ENCODE measurements around the gene PGAP6. TPM values are rescaled to one million over a fixed set of nuclear protein-coding genes. Genes with fewer than 3 reads are reported as not detected.
A peak's percentile ranks its signal among the peaks of the same experiment; 100 is the strongest.

The PGAP6 gene
- total and polyA plus RNA-seq, 9 of the 15 experiments (the other 6 are each of a cell fraction or from before 2014, with no cell fraction given): 0.45 to 50.2 (median 39.3) TPM

DNA sequence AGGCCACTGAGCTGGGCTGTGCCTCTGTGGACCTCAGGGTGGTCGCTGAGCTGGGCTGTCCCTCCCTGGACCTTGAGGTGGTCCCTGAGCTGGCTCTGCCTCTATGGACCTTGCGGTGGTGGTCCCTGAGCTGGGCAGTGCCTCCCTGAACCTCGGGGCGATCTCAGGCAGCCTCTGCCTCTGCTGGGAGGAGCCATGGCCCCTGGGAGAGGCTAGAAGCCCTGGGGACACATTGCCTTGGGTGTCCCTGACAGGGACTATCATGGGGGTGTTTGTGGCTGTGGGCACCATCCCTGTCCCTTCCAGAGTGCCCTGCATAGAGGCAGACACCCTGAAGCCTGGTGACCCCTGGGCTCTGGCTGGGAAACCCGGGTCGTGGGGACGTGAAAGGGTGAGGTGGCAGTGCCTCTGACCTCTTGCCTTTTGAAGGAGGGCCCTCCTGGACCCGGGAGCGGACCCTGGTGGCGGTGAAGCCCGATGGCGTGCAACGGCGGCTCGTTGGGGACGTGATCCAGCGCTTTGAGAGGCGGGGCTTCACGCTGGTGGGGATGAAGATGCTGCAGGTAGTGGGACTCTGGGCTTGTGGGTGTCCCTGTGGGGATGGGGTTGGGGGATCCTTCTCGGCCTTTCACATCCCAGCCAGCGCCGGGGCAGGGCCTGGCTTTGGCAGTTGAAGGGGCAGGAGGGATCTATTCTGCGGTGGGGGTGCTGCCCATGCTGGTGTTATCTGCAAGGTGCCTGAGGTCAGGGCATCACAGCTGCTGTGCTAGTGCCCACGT is 17.0 kb upstream of the PGAP6 start (continued):
- TF ChIP-seq, protein P1, sequence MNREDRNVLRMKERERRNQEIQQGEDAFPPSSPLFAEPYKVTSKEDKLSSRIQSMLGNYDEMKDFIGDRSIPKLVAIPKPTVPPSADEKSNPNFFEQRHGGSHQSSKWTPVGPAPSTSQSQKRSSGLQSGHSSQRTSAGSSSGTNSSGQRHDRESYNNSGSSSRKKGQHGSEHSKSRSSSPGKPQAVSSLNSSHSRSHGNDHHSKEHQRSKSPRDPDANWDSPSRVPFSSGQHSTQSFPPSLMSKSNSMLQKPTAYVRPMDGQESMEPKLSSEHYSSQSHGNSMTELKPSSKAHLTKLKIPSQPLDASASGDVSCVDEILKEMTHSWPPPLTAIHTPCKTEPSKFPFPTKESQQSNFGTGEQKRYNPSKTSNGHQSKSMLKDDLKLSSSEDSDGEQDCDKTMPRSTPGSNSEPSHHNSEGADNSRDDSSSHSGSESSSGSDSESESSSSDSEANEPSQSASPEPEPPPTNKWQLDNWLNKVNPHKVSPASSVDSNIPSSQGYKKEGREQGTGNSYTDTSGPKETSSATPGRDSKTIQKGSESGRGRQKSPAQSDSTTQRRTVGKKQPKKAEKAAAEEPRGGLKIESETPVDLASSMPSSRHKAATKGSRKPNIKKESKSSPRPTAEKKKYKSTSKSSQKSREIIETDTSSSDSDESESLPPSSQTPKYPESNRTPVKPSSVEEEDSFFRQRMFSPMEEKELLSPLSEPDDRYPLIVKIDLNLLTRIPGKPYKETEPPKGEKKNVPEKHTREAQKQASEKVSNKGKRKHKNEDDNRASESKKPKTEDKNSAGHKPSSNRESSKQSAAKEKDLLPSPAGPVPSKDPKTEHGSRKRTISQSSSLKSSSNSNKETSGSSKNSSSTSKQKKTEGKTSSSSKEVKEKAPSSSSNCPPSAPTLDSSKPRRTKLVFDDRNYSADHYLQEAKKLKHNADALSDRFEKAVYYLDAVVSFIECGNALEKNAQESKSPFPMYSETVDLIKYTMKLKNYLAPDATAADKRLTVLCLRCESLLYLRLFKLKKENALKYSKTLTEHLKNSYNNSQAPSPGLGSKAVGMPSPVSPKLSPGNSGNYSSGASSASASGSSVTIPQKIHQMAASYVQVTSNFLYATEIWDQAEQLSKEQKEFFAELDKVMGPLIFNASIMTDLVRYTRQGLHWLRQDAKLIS (CRISPR knock-in tag; IDR thresholded peaks at IDR 0.05): no peak
- TF ChIP-seq, protein P2, sequence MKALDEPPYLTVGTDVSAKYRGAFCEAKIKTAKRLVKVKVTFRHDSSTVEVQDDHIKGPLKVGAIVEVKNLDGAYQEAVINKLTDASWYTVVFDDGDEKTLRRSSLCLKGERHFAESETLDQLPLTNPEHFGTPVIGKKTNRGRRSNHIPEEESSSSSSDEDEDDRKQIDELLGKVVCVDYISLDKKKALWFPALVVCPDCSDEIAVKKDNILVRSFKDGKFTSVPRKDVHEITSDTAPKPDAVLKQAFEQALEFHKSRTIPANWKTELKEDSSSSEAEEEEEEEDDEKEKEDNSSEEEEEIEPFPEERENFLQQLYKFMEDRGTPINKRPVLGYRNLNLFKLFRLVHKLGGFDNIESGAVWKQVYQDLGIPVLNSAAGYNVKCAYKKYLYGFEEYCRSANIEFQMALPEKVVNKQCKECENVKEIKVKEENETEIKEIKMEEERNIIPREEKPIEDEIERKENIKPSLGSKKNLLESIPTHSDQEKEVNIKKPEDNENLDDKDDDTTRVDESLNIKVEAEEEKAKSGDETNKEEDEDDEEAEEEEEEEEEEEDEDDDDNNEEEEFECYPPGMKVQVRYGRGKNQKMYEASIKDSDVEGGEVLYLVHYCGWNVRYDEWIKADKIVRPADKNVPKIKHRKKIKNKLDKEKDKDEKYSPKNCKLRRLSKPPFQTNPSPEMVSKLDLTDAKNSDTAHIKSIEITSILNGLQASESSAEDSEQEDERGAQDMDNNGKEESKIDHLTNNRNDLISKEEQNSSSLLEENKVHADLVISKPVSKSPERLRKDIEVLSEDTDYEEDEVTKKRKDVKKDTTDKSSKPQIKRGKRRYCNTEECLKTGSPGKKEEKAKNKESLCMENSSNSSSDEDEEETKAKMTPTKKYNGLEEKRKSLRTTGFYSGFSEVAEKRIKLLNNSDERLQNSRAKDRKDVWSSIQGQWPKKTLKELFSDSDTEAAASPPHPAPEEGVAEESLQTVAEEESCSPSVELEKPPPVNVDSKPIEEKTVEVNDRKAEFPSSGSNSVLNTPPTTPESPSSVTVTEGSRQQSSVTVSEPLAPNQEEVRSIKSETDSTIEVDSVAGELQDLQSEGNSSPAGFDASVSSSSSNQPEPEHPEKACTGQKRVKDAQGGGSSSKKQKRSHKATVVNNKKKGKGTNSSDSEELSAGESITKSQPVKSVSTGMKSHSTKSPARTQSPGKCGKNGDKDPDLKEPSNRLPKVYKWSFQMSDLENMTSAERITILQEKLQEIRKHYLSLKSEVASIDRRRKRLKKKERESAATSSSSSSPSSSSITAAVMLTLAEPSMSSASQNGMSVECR (CRISPR knock-in tag; IDR thresholded peaks at IDR 0.05): peak; percentile 45; the same call in 1 of the 2 replicates
- TF ChIP-seq NONO (IDR thresholded peaks at IDR 0.05; ENCODE audit: low read depth in 2 of 2, low read length in 1 of 2) (0 out of 4 replicates have a peak, but pooled peaks of 1 of the 2 experiments have one; percentile 35), KDM1A (IDR thresholded peaks at IDR 0.05) (peak in 1 of 2 experiments; percentile 27; a peak in 1 of 4 replicates), MAZ (CRISPR knock-in tag; conservative IDR thresholded peaks at IDR 0.05 in 1 of 2, IDR thresholded peaks at IDR 0.05 in 1 of 2) (peak in 1 of 2 experiments; percentile 34; a peak in 1 of 4 replicates), POLR2AphosphoS2 (IDR thresholded peaks at IDR 0.05; ENCODE audit: low read length) (0 out of 2 replicates have a peak, but pooled peaks have one; percentile 20), IRF2 (CRISPR knock-in tag; IDR thresholded peaks at IDR 0.05) (no peak)
- TF ChIP-seq, protein P3, sequence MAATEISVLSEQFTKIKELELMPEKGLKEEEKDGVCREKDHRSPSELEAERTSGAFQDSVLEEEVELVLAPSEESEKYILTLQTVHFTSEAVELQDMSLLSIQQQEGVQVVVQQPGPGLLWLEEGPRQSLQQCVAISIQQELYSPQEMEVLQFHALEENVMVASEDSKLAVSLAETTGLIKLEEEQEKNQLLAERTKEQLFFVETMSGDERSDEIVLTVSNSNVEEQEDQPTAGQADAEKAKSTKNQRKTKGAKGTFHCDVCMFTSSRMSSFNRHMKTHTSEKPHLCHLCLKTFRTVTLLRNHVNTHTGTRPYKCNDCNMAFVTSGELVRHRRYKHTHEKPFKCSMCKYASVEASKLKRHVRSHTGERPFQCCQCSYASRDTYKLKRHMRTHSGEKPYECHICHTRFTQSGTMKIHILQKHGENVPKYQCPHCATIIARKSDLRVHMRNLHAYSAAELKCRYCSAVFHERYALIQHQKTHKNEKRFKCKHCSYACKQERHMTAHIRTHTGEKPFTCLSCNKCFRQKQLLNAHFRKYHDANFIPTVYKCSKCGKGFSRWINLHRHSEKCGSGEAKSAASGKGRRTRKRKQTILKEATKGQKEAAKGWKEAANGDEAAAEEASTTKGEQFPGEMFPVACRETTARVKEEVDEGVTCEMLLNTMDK (IDR thresholded peaks at IDR 0.05; ENCODE audit: borderline replicate concordance, insufficient read depth, low read depth, low read length, poor library complexity, severe bottlenecking): no peak
- TF ChIP-seq, protein P4, sequence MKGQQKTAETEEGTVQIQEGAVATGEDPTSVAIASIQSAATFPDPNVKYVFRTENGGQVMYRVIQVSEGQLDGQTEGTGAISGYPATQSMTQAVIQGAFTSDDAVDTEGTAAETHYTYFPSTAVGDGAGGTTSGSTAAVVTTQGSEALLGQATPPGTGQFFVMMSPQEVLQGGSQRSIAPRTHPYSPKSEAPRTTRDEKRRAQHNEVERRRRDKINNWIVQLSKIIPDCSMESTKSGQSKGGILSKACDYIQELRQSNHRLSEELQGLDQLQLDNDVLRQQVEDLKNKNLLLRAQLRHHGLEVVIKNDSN (CRISPR knock-in tag; IDR thresholded peaks at IDR 0.05): 0 out of 2 replicates have a peak, but pooled peaks have one; percentile 23
- TF ChIP-seq, protein P5, sequence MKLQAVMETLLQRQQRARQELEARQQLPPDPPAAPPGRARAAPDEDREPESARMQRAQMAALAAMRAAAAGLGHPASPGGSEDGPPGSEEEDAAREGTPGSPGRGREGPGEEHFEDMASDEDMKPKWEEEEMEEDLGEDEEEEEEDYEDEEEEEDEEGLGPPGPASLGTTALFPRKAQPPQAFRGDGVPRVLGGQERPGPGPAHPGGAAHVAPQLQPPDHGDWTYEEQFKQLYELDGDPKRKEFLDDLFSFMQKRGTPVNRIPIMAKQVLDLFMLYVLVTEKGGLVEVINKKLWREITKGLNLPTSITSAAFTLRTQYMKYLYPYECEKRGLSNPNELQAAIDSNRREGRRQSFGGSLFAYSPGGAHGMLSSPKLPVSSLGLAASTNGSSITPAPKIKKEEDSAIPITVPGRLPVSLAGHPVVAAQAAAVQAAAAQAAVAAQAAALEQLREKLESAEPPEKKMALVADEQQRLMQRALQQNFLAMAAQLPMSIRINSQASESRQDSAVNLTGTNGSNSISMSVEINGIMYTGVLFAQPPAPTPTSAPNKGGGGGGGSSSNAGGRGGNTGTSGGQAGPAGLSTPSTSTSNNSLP (IDR thresholded peaks at IDR 0.05; ENCODE audit: borderline replicate concordance, low read depth, low read length): no peak

Measured in K562 (cell line).